ENCODE measurements around the gene HEY2. TPM values are rescaled to one million over a fixed set of nuclear protein-coding genes. Genes with fewer than 3 reads are reported as not detected.

The HEY2 gene
- total RNA-seq, 1 donor from 2014 or later, result 0.98 TPM

DNA sequence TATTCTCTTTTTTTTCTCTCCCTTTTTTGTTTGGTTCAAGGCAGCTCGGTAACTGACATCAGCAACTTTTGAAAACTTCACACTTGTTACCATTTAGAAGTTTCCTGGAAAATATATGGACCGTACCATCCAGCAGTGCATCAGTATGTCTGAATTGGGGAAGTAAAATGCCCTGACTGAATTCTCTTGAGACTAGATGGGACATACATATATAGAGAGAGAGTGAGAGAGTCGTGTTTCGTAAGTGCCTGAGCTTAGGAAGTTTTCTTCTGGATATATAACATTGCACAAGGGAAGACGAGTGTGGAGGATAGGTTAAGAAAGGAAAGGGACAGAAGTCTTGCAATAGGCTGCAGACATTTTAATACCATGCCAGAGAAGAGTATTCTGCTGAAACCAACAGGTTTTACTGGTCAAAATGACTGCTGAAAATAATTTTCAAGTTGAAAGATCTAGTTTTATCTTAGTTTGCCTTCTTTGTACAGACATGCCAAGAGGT, 10.6 kb downstream of the HEY2 start:
- no peak for TF ChIP-seq POLR2AphosphoS5 (IDR thresholded peaks at IDR 0.05; ENCODE audit: insufficient read depth in 1 of 2, low read depth in 1 of 2)
- no peak for TF ChIP-seq POLR2A (IDR thresholded peaks at IDR 0.05)
- TF ChIP-seq CTCF (IDR thresholded peaks at IDR 0.05), result no peak
- Histone ChIP-seq H3K27me3 (no peaks in the 10 kb centered on the region), H3K36me3 (no peaks in the 10 kb centered on the region), H3K4me1 (no peaks in the 10 kb centered on the region), H3K27ac (no peak overlapping the region), H3K4me3 (no peak overlapping the region), H3K9me3 (no peaks in the 10 kb centered on the region)
- no peak for DNase-seq (ENCODE audit: extremely low spot score in 2 of 2)
- intact Hi-C loops (cut with DNase I), result loop anchor here (5.0 to 10.0 kb wide), 2 partner anchors 448 to 605 kb away; partner anchors contain the start of gene TPD52L1

GRCh38 chr6:125764121-125764671, 14.8 kb downstream of the HEY2 start:
- Histone ChIP-seq H3K27me3 (no peaks in the 10 kb centered on the region), H3K4me3 (no peak overlapping the region), H3K4me1 (no peaks in the 10 kb centered on the region), H3K27ac (no peak overlapping the region), H3K9me3 (no peaks in the 10 kb centered on the region), H3K36me3 (no peaks in the 10 kb centered on the region)
- intact Hi-C loops (cut with DNase I), result loop anchor here (10.0 kb wide), 1 partner anchor 609 kb away; the partner anchor contains the start of gene TPD52L1
- TF ChIP-seq POLR2AphosphoS5 (IDR thresholded peaks at IDR 0.05; ENCODE audit: insufficient read depth in 1 of 2, low read depth in 1 of 2), result no peak
- no peak for TF ChIP-seq POLR2A (IDR thresholded peaks at IDR 0.05)
- TF ChIP-seq CTCF (IDR thresholded peaks at IDR 0.05), result no peak
- no peak for DNase-seq (ENCODE audit: extremely low spot score in 2 of 2)

DNA sequence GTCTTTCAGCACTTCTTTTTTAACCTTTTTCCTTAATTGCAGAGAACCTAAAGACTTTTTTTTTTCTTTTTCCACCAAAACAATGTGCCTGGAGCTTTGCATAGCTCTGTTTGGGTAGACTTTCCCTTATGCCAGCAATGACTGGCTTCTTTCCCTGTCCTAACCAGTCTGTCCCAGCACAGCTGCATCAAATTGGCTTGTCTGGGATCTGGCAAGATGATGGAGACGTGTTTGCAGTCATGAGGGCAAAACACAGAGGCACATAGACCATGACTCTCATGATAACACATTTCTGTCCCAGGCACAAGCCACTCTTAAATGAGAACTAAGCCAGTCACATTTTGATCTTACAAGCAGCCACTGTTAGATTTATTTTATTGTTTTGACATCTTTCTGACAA, 16.5 kb downstream of the HEY2 start:
- Histone ChIP-seq H3K27me3 (no peaks in the 10 kb centered on the region), H3K4me1 (no peaks in the 10 kb centered on the region), H3K27ac (no peak overlapping the region), H3K4me3 (no peak overlapping the region), H3K36me3 (no peaks in the 10 kb centered on the region), H3K9me3 (no peaks in the 10 kb centered on the region)
- intact Hi-C loops (cut with DNase I), result loop anchor here (10.0 kb wide), 1 partner anchor 611 kb away; the partner anchor contains the start of gene TPD52L1
- TF ChIP-seq POLR2A (IDR thresholded peaks at IDR 0.05) (no peak), POLR2AphosphoS5 (IDR thresholded peaks at IDR 0.05; ENCODE audit: insufficient read depth in 1 of 2, low read depth in 1 of 2) (no peak), CTCF (IDR thresholded peaks at IDR 0.05) (no peak)
- DNase-seq (ENCODE audit: extremely low spot score in 2 of 2), result no peak

- TF ChIP-seq CTCF (IDR thresholded peaks at IDR 0.05) (no peak), POLR2AphosphoS5 (IDR thresholded peaks at IDR 0.05; ENCODE audit: insufficient read depth in 1 of 2, low read depth in 1 of 2) (no peak), POLR2A (IDR thresholded peaks at IDR 0.05) (no peak)
- H3K36me3 ChIP-seq, result no peaks in the 10 kb centered on the region
- H3K9me3 ChIP-seq, result no peaks in the 10 kb centered on the region
- no peak overlapping the region for H3K27ac ChIP-seq
- H3K4me3 ChIP-seq, result no peak overlapping the region
- no peaks in the 10 kb centered on the region for H3K27me3 ChIP-seq
- DNase-seq (ENCODE audit: extremely low spot score in 2 of 2), result no peak
- no peaks in the 10 kb centered on the region for H3K4me1 ChIP-seq
- intact Hi-C loops (cut with DNase I), result loop anchor here (10.0 kb wide), 1 partner anchor 612 kb away; the partner anchor contains the start of gene TPD52L1
These were observed 17.2 kb downstream of the HEY2 start for GRCh38 chr6:125766641-125767040.

DNA sequence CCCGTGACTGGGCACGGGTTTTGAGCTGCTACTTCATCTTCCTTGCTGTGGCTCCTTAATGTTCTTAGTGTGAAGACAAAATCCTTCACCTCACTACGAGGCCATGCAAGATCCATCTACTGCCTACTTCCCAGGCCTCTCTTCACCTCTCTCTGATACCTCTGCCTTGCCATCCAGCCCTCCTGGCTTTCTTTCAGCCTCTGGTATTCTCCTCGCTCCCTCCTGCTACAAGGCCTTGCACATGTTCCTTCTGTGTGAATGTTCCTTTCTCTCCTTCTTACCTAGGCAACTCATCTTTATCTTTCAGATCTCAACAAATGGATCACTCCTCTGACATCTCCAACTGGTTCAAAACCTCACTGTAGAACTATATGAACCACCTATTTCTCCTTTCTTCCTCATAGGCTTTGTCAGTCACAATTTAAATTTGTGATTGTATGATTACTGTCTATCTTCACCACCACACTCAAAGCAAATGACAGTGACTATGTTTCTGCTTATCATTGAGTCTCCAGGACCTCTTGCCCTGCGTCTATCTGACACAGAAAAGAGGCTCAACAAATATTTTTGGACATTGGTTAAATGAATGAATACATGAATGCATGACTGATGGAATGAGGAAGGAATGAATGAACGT, 19.8 kb downstream of the HEY2 start:
- DNase-seq (ENCODE audit: extremely low spot score in 2 of 2), result no peak
- Histone ChIP-seq H3K4me3 (no peak overlapping the region), H3K4me1 (no peaks in the 10 kb centered on the region), H3K27me3 (no peaks in the 10 kb centered on the region), H3K27ac (no peak overlapping the region), H3K36me3 (no peaks in the 10 kb centered on the region), H3K9me3 (no peaks in the 10 kb centered on the region)
- intact Hi-C loops (cut with DNase I), result loop anchor here (10.0 kb wide), 1 partner anchor 614 kb away; the partner anchor contains the start of gene TPD52L1
- TF ChIP-seq CTCF (IDR thresholded peaks at IDR 0.05) (no peak), POLR2A (IDR thresholded peaks at IDR 0.05) (no peak), POLR2AphosphoS5 (IDR thresholded peaks at IDR 0.05; ENCODE audit: insufficient read depth in 1 of 2, low read depth in 1 of 2) (no peak)
